Stimulated activated memory B cell treated with anti-CD40 and anti-IgM and Interleukin-4, amounts not matched to agents 10 μg/mL and 1 μg/mL and 100 μg/mL, for 72 hours (primary cell): ENCODE measurements around the gene OCIAD2.
A peak's percentile ranks its signal among the peaks of the same experiment; 100 is the strongest.

ENCODE experiments used
- ATAC-seq: fragments of 150-1000 bp; cut with Tn5 transposase; 2 replicates; pipeline ENCODE4 v1.10.0; 2021
- H3K27ac Mint-ChIP-seq: one replicate; pipeline ENCODE4 v1.8.0; 2022; ENCODE audit warnings: mild to moderate bottlenecking, mixed read lengths
- H3K27me3 Mint-ChIP-seq: one replicate; pipeline ENCODE4 v1.8.0; 2022; ENCODE audit warnings: mixed read lengths
- H3K36me3 Mint-ChIP-seq: one replicate; pipeline ENCODE4 v1.8.0; 2022; ENCODE audit warnings: mixed read lengths
- H3K4me1 Mint-ChIP-seq: one replicate; pipeline ENCODE4 v1.8.0; 2022; ENCODE audit warnings: mixed read lengths
- H3K4me3 Mint-ChIP-seq: one replicate; pipeline ENCODE4 v1.8.0; 2022; ENCODE audit warnings: mild to moderate bottlenecking, moderate library complexity, mixed read lengths
- H3K9me3 Mint-ChIP-seq: one replicate; pipeline ENCODE4 v1.8.0; 2022; ENCODE audit warnings: mixed read lengths

Gene OCIAD2

GRCh38 chr4:48906206-48907173, at the start of gene OCIAD2:
Gene OCIAD2 (minus strand): TSS chr4:48906774. CDS start chr4:48904549, 2,225 bp downstream.
- H3K4me1 Mint-ChIP-seq, result peaks cover 28% of the 10 kb centered on the region
- peak within 1 kb of the TSS; percentile 92 for H3K4me3 Mint-ChIP-seq
- no peaks in the 10 kb centered on the region for H3K9me3 Mint-ChIP-seq
- H3K27ac Mint-ChIP-seq, result peak within 1 kb of the TSS; percentile 93
- H3K27me3 Mint-ChIP-seq, result no peaks in the 10 kb centered on the region
- H3K36me3 Mint-ChIP-seq, result peaks cover 21% of the 10 kb centered on the region
- peak; percentile 98 for ATAC-seq

- Mint-ChIP-seq H3K27me3 (peaks cover 10% of the 10 kb centered on the region), H3K9me3 (no peaks in the 10 kb centered on the region), H3K4me1 (no peaks in the 10 kb centered on the region), H3K36me3 (no peaks in the 10 kb centered on the region), H3K27ac (no peak overlapping the region), H3K4me3 (no peak overlapping the region)
- no peak for ATAC-seq
These were observed 47.7 kb upstream of the OCIAD2 start for GRCh38 chr4:48954314-48954713.

- no peaks in the 10 kb centered on the region for H3K36me3 Mint-ChIP-seq
- H3K4me1 Mint-ChIP-seq, result no peaks in the 10 kb centered on the region
- no peaks in the 10 kb centered on the region for H3K9me3 Mint-ChIP-seq
- H3K4me3 Mint-ChIP-seq, result no peak overlapping the region
- no peak overlapping the region for H3K27ac Mint-ChIP-seq
- peaks cover under 1% of the 10 kb centered on the region for H3K27me3 Mint-ChIP-seq
- ATAC-seq, result no peak
These were observed 43.1 kb upstream of the OCIAD2 start for GRCh38 chr4:48949518-48950219.

GRCh38 chr4:48949086-48949485, 42.5 kb upstream of the OCIAD2 start:
- no peak for ATAC-seq
- H3K27ac Mint-ChIP-seq, result no peak overlapping the region
- no peaks in the 10 kb centered on the region for H3K4me1 Mint-ChIP-seq
- no peak overlapping the region for H3K4me3 Mint-ChIP-seq
- H3K9me3 Mint-ChIP-seq, result no peaks in the 10 kb centered on the region
- H3K36me3 Mint-ChIP-seq, result no peaks in the 10 kb centered on the region
- peaks cover 6% of the 10 kb centered on the region for H3K27me3 Mint-ChIP-seq

GRCh38 chr4:48947731-48948130, 41.2 kb upstream of the OCIAD2 start:
- H3K4me1 Mint-ChIP-seq, result no peaks in the 10 kb centered on the region
- ATAC-seq, result no peak
- no peaks in the 10 kb centered on the region for H3K9me3 Mint-ChIP-seq
- H3K4me3 Mint-ChIP-seq, result no peak overlapping the region
- peaks cover 15% of the 10 kb centered on the region for H3K27me3 Mint-ChIP-seq
- no peaks in the 10 kb centered on the region for H3K36me3 Mint-ChIP-seq
- H3K27ac Mint-ChIP-seq, result no peak overlapping the region

GRCh38 chr4:48945981-48946380, 39.4 kb upstream of the OCIAD2 start:
- no peak overlapping the region for H3K4me3 Mint-ChIP-seq
- H3K27me3 Mint-ChIP-seq, result peaks cover 19% of the 10 kb centered on the region

GRCh38 chr4:48944756-48945241, 38.2 kb upstream of the OCIAD2 start:
- no peak for ATAC-seq
- peaks cover 19% of the 10 kb centered on the region for H3K27me3 Mint-ChIP-seq
- no peak overlapping the region for H3K4me3 Mint-ChIP-seq
- no peaks in the 10 kb centered on the region for H3K9me3 Mint-ChIP-seq
- no peaks in the 10 kb centered on the region for H3K36me3 Mint-ChIP-seq
- no peaks in the 10 kb centered on the region for H3K4me1 Mint-ChIP-seq
- no peak overlapping the region for H3K27ac Mint-ChIP-seq

More at GRCh38 chr4:48945981-48946380, 39.4 kb upstream of the OCIAD2 start:
- H3K27ac Mint-ChIP-seq, result no peak overlapping the region
- no peaks in the 10 kb centered on the region for H3K9me3 Mint-ChIP-seq
- H3K36me3 Mint-ChIP-seq, result no peaks in the 10 kb centered on the region
- H3K4me1 Mint-ChIP-seq, result no peaks in the 10 kb centered on the region
- no peak for ATAC-seq

- no peaks in the 10 kb centered on the region for H3K4me1 Mint-ChIP-seq
- peaks cover 19% of the 10 kb centered on the region for H3K27me3 Mint-ChIP-seq
- H3K36me3 Mint-ChIP-seq, result no peaks in the 10 kb centered on the region
- no peak overlapping the region for H3K4me3 Mint-ChIP-seq
- H3K9me3 Mint-ChIP-seq, result no peaks in the 10 kb centered on the region
- no peak overlapping the region for H3K27ac Mint-ChIP-seq
- ATAC-seq, result no peak
These were observed 37.7 kb upstream of the OCIAD2 start for GRCh38 chr4:48944252-48944651.

- Mint-ChIP-seq H3K4me3 (no peak overlapping the region), H3K9me3 (no peaks in the 10 kb centered on the region), H3K27ac (no peak overlapping the region), H3K36me3 (no peaks in the 10 kb centered on the region), H3K27me3 (peaks cover 20% of the 10 kb centered on the region), H3K4me1 (no peaks in the 10 kb centered on the region)
- ATAC-seq, result no peak
These were observed 36.8 kb upstream of the OCIAD2 start for GRCh38 chr4:48943387-48943786.

- Mint-ChIP-seq H3K4me1 (no peaks in the 10 kb centered on the region), H3K36me3 (no peaks in the 10 kb centered on the region), H3K27ac (no peak overlapping the region), H3K27me3 (peaks cover 29% of the 10 kb centered on the region), H3K4me3 (no peak overlapping the region), H3K9me3 (peaks cover 3% of the 10 kb centered on the region)
- no peak for ATAC-seq
These were observed 33.2 kb upstream of the OCIAD2 start for GRCh38 chr4:48939785-48940184.

GRCh38 chr4:48938831-48939230, 32.3 kb upstream of the OCIAD2 start:
- no peak overlapping the region for H3K4me3 Mint-ChIP-seq
- peaks cover 21% of the 10 kb centered on the region for H3K27me3 Mint-ChIP-seq
- no peaks in the 10 kb centered on the region for H3K36me3 Mint-ChIP-seq
- peaks cover 3% of the 10 kb centered on the region for H3K9me3 Mint-ChIP-seq
- ATAC-seq, result no peak
- H3K27ac Mint-ChIP-seq, result no peak overlapping the region
- no peaks in the 10 kb centered on the region for H3K4me1 Mint-ChIP-seq

GRCh38 chr4:48937033-48937432, 30.5 kb upstream of the OCIAD2 start:
- peaks cover 3% of the 10 kb centered on the region for H3K9me3 Mint-ChIP-seq
- ATAC-seq, result no peak
- H3K36me3 Mint-ChIP-seq, result no peaks in the 10 kb centered on the region

GRCh38 chr4:48931459-48931858, 24.9 kb upstream of the OCIAD2 start:
- Mint-ChIP-seq H3K4me1 (no peaks in the 10 kb centered on the region), H3K27me3 (no peaks in the 10 kb centered on the region), H3K9me3 (no peaks in the 10 kb centered on the region), H3K4me3 (no peak overlapping the region), H3K36me3 (no peaks in the 10 kb centered on the region), H3K27ac (no peak overlapping the region)
- ATAC-seq, result no peak

More at GRCh38 chr4:48937033-48937432, 30.5 kb upstream of the OCIAD2 start:
- Mint-ChIP-seq H3K4me3 (no peak overlapping the region), H3K27me3 (peaks cover 11% of the 10 kb centered on the region), H3K4me1 (no peaks in the 10 kb centered on the region), H3K27ac (no peak overlapping the region)

GRCh38 chr4:48930654-48931053, 24.1 kb upstream of the OCIAD2 start:
- H3K27me3 Mint-ChIP-seq, result no peaks in the 10 kb centered on the region
- H3K9me3 Mint-ChIP-seq, result no peaks in the 10 kb centered on the region
- no peaks in the 10 kb centered on the region for H3K4me1 Mint-ChIP-seq
- no peaks in the 10 kb centered on the region for H3K36me3 Mint-ChIP-seq
- no peak overlapping the region for H3K27ac Mint-ChIP-seq
- no peak overlapping the region for H3K4me3 Mint-ChIP-seq
- ATAC-seq, result no peak

- H3K36me3 Mint-ChIP-seq, result no peaks in the 10 kb centered on the region
- peaks cover 8% of the 10 kb centered on the region for H3K27me3 Mint-ChIP-seq
- ATAC-seq, result no peak
- no peaks in the 10 kb centered on the region for H3K4me1 Mint-ChIP-seq
- H3K9me3 Mint-ChIP-seq, result no peaks in the 10 kb centered on the region
- H3K27ac Mint-ChIP-seq, result no peak overlapping the region
- H3K4me3 Mint-ChIP-seq, result no peak overlapping the region
These were observed 17.8 kb upstream of the OCIAD2 start for GRCh38 chr4:48924416-48924815.
